DND-41 (cell line): ENCODE measurements around the gene MLLT1.

ENCODE experiments used
- ATAC-seq: fragments of 200-7000 bp; cut with Tn5 transposase; 3 replicates; pipeline ENCODE4 v1.9.1; 2021; ENCODE audit warnings: low read depth; ENCODE audit not compliant: insufficient read depth
- DNase-seq: peaks from one replicate; pipeline ENCODE4 v3.0.0-alpha.2; 2020
- H2AFZ ChIP-seq: 2 replicates; pipeline ENCODE4 v1.6.0; 2012; ENCODE audit warnings: low read depth, low read length
- H3K27ac ChIP-seq: 2 replicates; pipeline ENCODE4 v1.5.1; 2012; ENCODE audit warnings: low read length, inconsistent platforms
- H3K27me3 ChIP-seq: fragments of 200-600 bp; sonication (generic); 2 replicates; pipeline ENCODE4 v1.6.0; 2012; ENCODE audit warnings: low read length, mild to moderate bottlenecking, inconsistent platforms; ENCODE audit not compliant: insufficient read depth, poor library complexity
- H3K36me3 ChIP-seq: 2 replicates; pipeline ENCODE4 v1.5.1; 2012; ENCODE audit warnings: low read length, inconsistent platforms; ENCODE audit not compliant: insufficient read depth
- H3K4me1 ChIP-seq: 2 replicates; pipeline ENCODE4 v1.5.1; 2012; ENCODE audit warnings: mild to moderate bottlenecking, low read length; ENCODE audit not compliant: insufficient read depth
- H3K4me2 ChIP-seq: 2 replicates; pipeline ENCODE4 v1.6.0; 2012; ENCODE audit warnings: mild to moderate bottlenecking, moderate library complexity, low read length, inconsistent platforms; ENCODE audit not compliant: insufficient read depth
- H3K4me3 ChIP-seq, 2 experiments: fragments of 200-600 bp in 1 of 2; shearing (Covaris generic) in 1 of 2; 2 replicates each; pipeline ENCODE4 v1.5.1; 2012 to 2016; ENCODE audit warnings: inconsistent platforms in 2 of 2, low read length in 2 of 2, mild to moderate bottlenecking in 2 of 2, low read depth in 1 of 2, moderate library complexity in 1 of 2
- H3K79me2 ChIP-seq: 2 replicates; pipeline ENCODE4 v1.6.0; 2012; ENCODE audit warnings: low read length, inconsistent platforms; ENCODE audit not compliant: insufficient read depth
- H3K9ac ChIP-seq: 2 replicates; pipeline ENCODE4 v1.6.0; 2012; ENCODE audit warnings: low read depth, mild to moderate bottlenecking, inconsistent platforms, low read length, moderate library complexity
- H3K9me3 ChIP-seq: 2 replicates; pipeline ENCODE4 v1.5.1; 2012; ENCODE audit warnings: low read length, moderate library complexity, mild to moderate bottlenecking, inconsistent platforms; ENCODE audit not compliant: insufficient read depth, severe bottlenecking
- H4K20me1 ChIP-seq: 2 replicates; pipeline ENCODE4 v1.6.0; 2012; ENCODE audit warnings: low read length; ENCODE audit not compliant: insufficient read depth
- EZH2 ChIP-seq: IDR thresholded peaks from 3 replicates; pipeline ENCODE4 v1.6.1; 2012; ENCODE audit warnings: borderline replicate concordance, low read depth, mild to moderate bottlenecking, moderate library complexity, low read length, inconsistent platforms; ENCODE audit not compliant: severe bottlenecking
- TF ChIP-seq, protein P1 (sequence below): IDR thresholded peaks from 2 replicates; pipeline ENCODE4 v1.5.1; 2012; ENCODE audit warnings: borderline replicate concordance, low read length, moderate library complexity, mild to moderate bottlenecking; ENCODE audit not compliant: poor library complexity, severe bottlenecking; ENCODE audit errors: extremely low read depth

Gene MLLT1

DNA sequence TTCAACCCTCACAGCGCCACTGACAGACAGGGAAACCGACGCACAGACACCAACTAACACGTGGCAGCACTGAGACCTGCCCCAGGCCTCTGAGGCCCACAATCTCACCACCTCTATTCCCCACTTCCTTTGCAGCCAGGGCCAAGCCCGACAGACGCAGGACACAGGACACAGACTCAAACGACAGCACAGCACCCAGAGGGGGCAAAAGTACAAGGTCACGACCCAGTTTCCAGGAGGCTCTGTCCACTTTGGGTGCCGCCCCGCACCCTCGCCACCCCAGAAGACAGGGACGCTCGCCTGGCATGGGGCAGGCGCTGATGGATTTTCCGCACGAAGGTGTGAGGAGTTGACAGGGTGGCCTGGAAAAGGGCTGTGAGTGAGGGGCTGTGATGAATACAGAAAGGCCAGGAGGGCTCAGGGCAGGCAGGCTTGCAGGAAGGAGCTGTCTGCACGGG, 48.8 kb downstream of the MLLT1 start:
- no peaks in the 10 kb centered on the region for H3K27me3 ChIP-seq
- no peak overlapping the region for H3K4me2 ChIP-seq
- H3K79me2 ChIP-seq: peaks cover 96% of the 10 kb centered on the region
- no peaks in the 10 kb centered on the region for H3K9me3 ChIP-seq
- H3K9ac ChIP-seq: no peak overlapping the region
- H3K4me3 ChIP-seq: no peak overlapping the region
- no peak overlapping the region for H2AFZ ChIP-seq
- no peak overlapping the region for H3K27ac ChIP-seq
- H3K4me1 ChIP-seq: no peaks in the 10 kb centered on the region
- DNase-seq (no peak), ATAC-seq (no peak)
- peaks cover 54% of the 10 kb centered on the region for H3K36me3 ChIP-seq
- no peak for TF ChIP-seq EZH2
- TF ChIP-seq, protein P1, sequence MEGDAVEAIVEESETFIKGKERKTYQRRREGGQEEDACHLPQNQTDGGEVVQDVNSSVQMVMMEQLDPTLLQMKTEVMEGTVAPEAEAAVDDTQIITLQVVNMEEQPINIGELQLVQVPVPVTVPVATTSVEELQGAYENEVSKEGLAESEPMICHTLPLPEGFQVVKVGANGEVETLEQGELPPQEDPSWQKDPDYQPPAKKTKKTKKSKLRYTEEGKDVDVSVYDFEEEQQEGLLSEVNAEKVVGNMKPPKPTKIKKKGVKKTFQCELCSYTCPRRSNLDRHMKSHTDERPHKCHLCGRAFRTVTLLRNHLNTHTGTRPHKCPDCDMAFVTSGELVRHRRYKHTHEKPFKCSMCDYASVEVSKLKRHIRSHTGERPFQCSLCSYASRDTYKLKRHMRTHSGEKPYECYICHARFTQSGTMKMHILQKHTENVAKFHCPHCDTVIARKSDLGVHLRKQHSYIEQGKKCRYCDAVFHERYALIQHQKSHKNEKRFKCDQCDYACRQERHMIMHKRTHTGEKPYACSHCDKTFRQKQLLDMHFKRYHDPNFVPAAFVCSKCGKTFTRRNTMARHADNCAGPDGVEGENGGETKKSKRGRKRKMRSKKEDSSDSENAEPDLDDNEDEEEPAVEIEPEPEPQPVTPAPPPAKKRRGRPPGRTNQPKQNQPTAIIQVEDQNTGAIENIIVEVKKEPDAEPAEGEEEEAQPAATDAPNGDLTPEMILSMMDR: no peak
- H4K20me1 ChIP-seq: peaks cover 96% of the 10 kb centered on the region

DNA sequence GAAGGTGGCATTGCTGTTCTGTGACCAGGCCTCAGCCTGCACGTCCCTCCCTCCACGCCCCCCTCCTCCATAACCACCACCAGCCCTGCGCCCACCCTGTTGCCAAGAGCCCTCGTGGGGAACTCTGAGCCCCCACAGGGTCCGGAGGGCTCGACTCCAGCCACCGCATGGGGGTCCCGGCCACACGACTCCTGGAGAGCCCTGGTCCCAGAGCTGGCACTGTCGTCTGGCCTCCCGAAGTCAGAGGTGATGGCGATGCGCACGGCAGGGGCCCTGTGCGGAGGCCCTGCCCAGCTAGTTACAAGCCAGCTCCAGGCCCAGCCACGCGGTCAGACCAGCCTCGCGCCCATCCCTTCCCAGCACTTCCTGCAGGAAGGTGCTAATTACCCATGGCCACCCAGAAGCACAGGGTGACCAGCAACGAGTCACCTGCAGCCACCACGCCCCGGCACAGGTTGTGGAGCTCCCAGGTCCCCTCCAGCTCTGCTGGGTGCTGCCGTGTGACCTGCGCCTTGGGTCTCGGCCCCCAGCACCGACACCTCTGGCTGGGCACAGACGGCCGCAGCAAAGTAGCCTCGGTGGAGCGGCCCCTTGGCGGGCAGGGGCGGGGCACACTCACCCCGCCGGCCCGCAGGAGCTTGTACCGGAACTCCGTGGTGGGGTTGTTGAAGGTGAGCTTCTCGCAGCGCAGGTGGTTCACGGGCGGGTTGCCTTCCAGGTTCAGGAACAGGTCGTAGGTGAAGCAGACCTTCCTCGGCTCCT, 49.6 kb downstream of the MLLT1 start:
- H3K79me2 ChIP-seq: peaks cover 88% of the 10 kb centered on the region

DNA sequence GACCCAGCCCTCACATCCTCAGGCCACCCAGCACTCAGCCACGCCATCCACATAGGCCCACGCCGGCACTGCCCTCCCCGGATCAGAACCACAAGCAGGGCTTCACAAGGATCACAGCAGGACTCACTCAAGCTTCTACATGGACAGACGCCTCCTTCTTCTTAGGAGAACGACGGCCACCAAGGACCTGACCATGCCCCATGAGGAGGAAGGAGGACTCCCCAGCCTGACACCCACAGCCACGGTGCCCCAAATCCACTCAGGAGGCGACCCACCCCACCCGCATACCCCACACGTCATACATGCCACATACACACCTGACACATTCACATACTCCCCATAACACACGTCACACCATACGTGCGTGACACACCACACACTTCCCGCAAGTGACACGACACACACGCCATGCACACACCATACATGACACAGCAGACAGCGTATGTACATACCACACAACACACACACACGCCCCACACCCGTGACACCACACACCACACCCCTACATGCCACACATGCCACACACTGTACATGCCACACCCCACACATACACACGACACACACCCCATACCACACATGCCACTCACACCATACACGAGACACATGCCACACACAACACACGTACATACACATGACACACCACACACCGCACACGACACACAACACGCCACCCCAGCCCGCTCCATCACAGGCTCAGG, 50.4 kb downstream of the MLLT1 start:
- Histone ChIP-seq H3K27ac (no peak overlapping the region), H3K79me2 (peaks cover 85% of the 10 kb centered on the region), H3K36me3 (peaks cover 68% of the 10 kb centered on the region), H2AFZ (no peak overlapping the region), H3K4me3 (no peak overlapping the region), H3K9me3 (no peaks in the 10 kb centered on the region), H3K27me3 (no peaks in the 10 kb centered on the region), H3K9ac (no peak overlapping the region), H3K4me2 (no peak overlapping the region), H4K20me1 (peaks cover 91% of the 10 kb centered on the region), H3K4me1 (no peaks in the 10 kb centered on the region)
- ATAC-seq (no peak), DNase-seq (no peak)
- no peak for TF ChIP-seq EZH2
- TF ChIP-seq, protein P1: no peak

More for the DNA sequence above, 49.6 kb downstream of the MLLT1 start:
- Histone ChIP-seq H3K27ac (no peak overlapping the region), H4K20me1 (peaks cover 92% of the 10 kb centered on the region), H2AFZ (no peak overlapping the region), H3K36me3 (peaks cover 63% of the 10 kb centered on the region), H3K9ac (no peak overlapping the region), H3K4me2 (no peak overlapping the region), H3K27me3 (no peaks in the 10 kb centered on the region), H3K9me3 (no peaks in the 10 kb centered on the region), H3K4me3 (no peak overlapping the region), H3K4me1 (no peaks in the 10 kb centered on the region)
- no peak for DNase-seq
- no peak; the same call in 2 of the 3 replicates for ATAC-seq
- TF ChIP-seq, protein P1: no peak
- TF ChIP-seq EZH2: no peak
